ENCODE results near the gene GPR12. TPM values are rescaled to one million over a fixed set of nuclear protein-coding genes. Genes with fewer than 3 reads are reported as not detected.

The GPR12 gene, protein sequence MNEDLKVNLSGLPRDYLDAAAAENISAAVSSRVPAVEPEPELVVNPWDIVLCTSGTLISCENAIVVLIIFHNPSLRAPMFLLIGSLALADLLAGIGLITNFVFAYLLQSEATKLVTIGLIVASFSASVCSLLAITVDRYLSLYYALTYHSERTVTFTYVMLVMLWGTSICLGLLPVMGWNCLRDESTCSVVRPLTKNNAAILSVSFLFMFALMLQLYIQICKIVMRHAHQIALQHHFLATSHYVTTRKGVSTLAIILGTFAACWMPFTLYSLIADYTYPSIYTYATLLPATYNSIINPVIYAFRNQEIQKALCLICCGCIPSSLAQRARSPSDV
- not detected in 2 replicates for total RNA-seq

GRCh38 chr13:26759907-26760831 lies at the start of gene GPR12:
GPR12 (minus strand) TSS chr13:26760786; CDS start chr13:26759827, 959 bp downstream.

Other genes starting within 250 kb of the GPR12 start
- 2.5 and 3.0 TPM in 2 replicates for gene WASF3, start 203.1 kb downstream of the GPR12 start, total RNA-seq